Stimulated activated CD4-positive, alpha-beta T cell treated with anti-CD3 and anti-CD28 coated beads, Interleukin-1b, Interleukin-23, amount 100 ng/mL, for 24 hours (primary cell): ENCODE measurements around the gene NAA11.

ENCODE experiments used
- DNase-seq, 4 experiments: peaks; one replicate each; pipeline ENCODE4 v3.0.0-alpha.2; 2020; ENCODE audit warnings: low read depth in 4 of 4, low spot score in 1 of 4

Gene NAA11

GRCh38 chr4:79325864-79326328 lies at the start of gene NAA11:
Gene NAA11, minus strand, starts transcription at chr4:79326061. Its CDS starts 184 bp downstream, at chr4:79325877.
- no peak for DNase-seq

- DNase-seq = no peak
These were observed 44.2 kb upstream of the NAA11 start for GRCh38 chr4:79370026-79370425.

GRCh38 chr4:79367096-79367495 lies 41.2 kb upstream of the NAA11 start:
- no peak for DNase-seq

GRCh38 chr4:79366422-79366821 lies 40.6 kb upstream of the NAA11 start:
- DNase-seq = no peak

GRCh38 chr4:79364061-79364460 lies 38.2 kb upstream of the NAA11 start:
- DNase-seq = no peak

GRCh38 chr4:79362626-79363025 lies 36.8 kb upstream of the NAA11 start:
- no peak for DNase-seq

GRCh38 chr4:79360006-79360405 lies 34.1 kb upstream of the NAA11 start:
- DNase-seq = no peak

GRCh38 chr4:79358438-79358837 lies 32.6 kb upstream of the NAA11 start:
- DNase-seq = no peak

GRCh38 chr4:79357365-79357764 lies 31.5 kb upstream of the NAA11 start:
- DNase-seq = no peak

- DNase-seq = no peak
These were observed 27.2 kb upstream of the NAA11 start for GRCh38 chr4:79353075-79353474.

- no peak for DNase-seq
These were observed 22.5 kb upstream of the NAA11 start for GRCh38 chr4:79348405-79348804.

GRCh38 chr4:79341893-79342653 lies 16.2 kb upstream of the NAA11 start:
- DNase-seq = no peak

GRCh38 chr4:79340568-79340967 lies 14.7 kb upstream of the NAA11 start:
- DNase-seq = no peak

- DNase-seq = no peak
These were observed 12.3 kb upstream of the NAA11 start for GRCh38 chr4:79338148-79338547.

GRCh38 chr4:79334783-79335182 lies 8.9 kb upstream of the NAA11 start:
- DNase-seq = no peak

GRCh38 chr4:79334341-79334740 lies 8.5 kb upstream of the NAA11 start:
- no peak for DNase-seq

GRCh38 chr4:79331126-79331876 lies 5.4 kb upstream of the NAA11 start:
- no peak for DNase-seq

GRCh38 chr4:79330720-79331119 lies 4.9 kb upstream of the NAA11 start:
- DNase-seq = no peak

- no peak for DNase-seq
These were observed 425 bp downstream of the NAA11 start for GRCh38 chr4:79325436-79325835.

- no peak for DNase-seq
These were observed 5.9 kb downstream of the NAA11 start for GRCh38 chr4:79319975-79320374.

- no peak for DNase-seq
These were observed 8.2 kb downstream of the NAA11 start for GRCh38 chr4:79317711-79318110.

- no peak for DNase-seq
These were observed 10.0 kb downstream of the NAA11 start for GRCh38 chr4:79315891-79316290.
